Measurements from ENCODE around the gene GGNBP2. TPM values are rescaled to one million over a fixed set of nuclear protein-coding genes. Genes with fewer than 3 reads are reported as not detected.
"Not testable (repeated sequence)": the region's sequence is repeated elsewhere in the genome, so short reads cannot be mapped to it uniquely, and the experiment has no call there.

Gene GGNBP2
- total RNA-seq, 1 donor from 2014 or later, result 118 TPM

GRCh38 chr17:36602030-36602748 is 57.5 kb downstream of the GGNBP2 start:
- Mint-ChIP-seq H3K4me3 (peak overlapping the region; percentile 90), H3K36me3 (ENCODE audit: low read depth) (peaks cover 15% of the 10 kb centered on the region), H3K27ac (peak overlapping the region; percentile 88), H3K27me3 (no peaks in the 10 kb centered on the region), H3K4me1 (peaks cover 35% of the 10 kb centered on the region), H3K9me3 (no peaks in the 10 kb centered on the region)
- CTCF ChIA-PET, result interaction anchor here (0.5 to 4.1 kb wide), 21 partner anchors 9 to 771 kb away, joined by 3 to 65 read pairs (median 5); partner anchors contain the start of gene AATF
- no peak for TF ChIP-seq CTCF (IDR thresholded peaks at IDR 0.05)
- POLR2A ChIA-PET, result interaction anchor here (0.5 to 3.0 kb wide), 19 partner anchors 8 to 1039 kb away, joined by 3 to 33 read pairs (median 3); partner anchors contain the start of genes AATF, CCL3, DHRS11 and GGNBP2
- ATAC-seq (ENCODE audit: low read depth) (no peak), DNase-seq (peak; percentile 20)
- intact Hi-C loops (cut with micrococcal nuclease), result loop anchor here (2.0 to 5.0 kb wide), 4 partner anchors 120 to 795 kb away; partner anchors contain the start of gene AATF

- Mint-ChIP-seq H3K4me1 (peaks cover 35% of the 10 kb centered on the region), H3K27me3 (no peaks in the 10 kb centered on the region), H3K27ac (peak overlapping the region; percentile 24), H3K36me3 (ENCODE audit: low read depth) (peaks cover 17% of the 10 kb centered on the region), H3K4me3 (peak overlapping the region; percentile 90), H3K9me3 (no peaks in the 10 kb centered on the region)
- DNase-seq (peak; percentile 34), ATAC-seq (ENCODE audit: low read depth) (peak; percentile 43)
- CTCF ChIA-PET, result interaction anchor here (0.5 to 4.1 kb wide), 21 partner anchors 8 to 771 kb away, joined by 3 to 65 read pairs (median 3); partner anchors contain the start of gene AATF
- TF ChIP-seq CTCF (IDR thresholded peaks at IDR 0.05), result no peak
- intact Hi-C loops (cut with micrococcal nuclease), result loop anchor here (1.0 to 5.0 kb wide), 6 partner anchors 119 to 794 kb away; partner anchors contain the start of gene AATF
- POLR2A ChIA-PET, result interaction anchor here (0.5 to 3.0 kb wide), 9 partner anchors 16 to 771 kb away, joined by 3 to 33 read pairs (median 4); partner anchors contain the start of genes AATF, GGNBP2, MYO19 and PIGW
Observed at GRCh38 chr17:36602924-36603384, 58.2 kb downstream of the GGNBP2 start.

GRCh38 chr17:36605028-36605427 is 60.3 kb downstream of the GGNBP2 start:
- Mint-ChIP-seq H3K36me3 (ENCODE audit: low read depth) (peaks cover 21% of the 10 kb centered on the region), H3K4me1 (peaks cover 50% of the 10 kb centered on the region)
- H3K9me3 Mint-ChIP-seq; DNase-seq; intact Hi-C loops (cut with micrococcal nuclease); H3K27ac Mint-ChIP-seq; CTCF ChIA-PET; H3K27me3 Mint-ChIP-seq; POLR2A ChIA-PET; ATAC-seq (ENCODE audit: low read depth); H3K4me3 Mint-ChIP-seq: not testable (repeated sequence)

- CTCF ChIA-PET, result no interaction called here
- H3K36me3 Mint-ChIP-seq (ENCODE audit: low read depth), result peaks cover 17% of the 10 kb centered on the region
- no peak overlapping the region for H3K27ac Mint-ChIP-seq
- DNase-seq (no peak), ATAC-seq (ENCODE audit: low read depth) (no peak)
- no peaks in the 10 kb centered on the region for H3K9me3 Mint-ChIP-seq
- intact Hi-C loops (cut with micrococcal nuclease), result no loop called here
- no peak overlapping the region for H3K4me3 Mint-ChIP-seq
- H3K27me3 Mint-ChIP-seq, result no peaks in the 10 kb centered on the region
- TF ChIP-seq CTCF (IDR thresholded peaks at IDR 0.05), result no peak
- H3K4me1 Mint-ChIP-seq, result peaks cover 32% of the 10 kb centered on the region
- POLR2A ChIA-PET, result interaction anchor here (1.4 kb wide), 1 partner anchor 9 kb away, joined by 3 read pairs; no protein-coding TSS in a partner anchor
Observed at GRCh38 chr17:36608280-36608679, 63.6 kb downstream of the GGNBP2 start.

GRCh38 chr17:36608794-36609497 is 64.2 kb downstream of the GGNBP2 start:
- POLR2A ChIA-PET, result no interaction called here

More at GRCh38 chr17:36608794-36609497, 64.2 kb downstream of the GGNBP2 start:
- H3K36me3 Mint-ChIP-seq (ENCODE audit: low read depth), result peaks cover 16% of the 10 kb centered on the region
- DNase-seq (no peak), ATAC-seq (ENCODE audit: low read depth) (peak; percentile 57)
- CTCF ChIA-PET, result no interaction called here
- intact Hi-C loops (cut with micrococcal nuclease), result no loop called here
- peaks cover 31% of the 10 kb centered on the region for H3K4me1 Mint-ChIP-seq
- no peak overlapping the region for H3K27ac Mint-ChIP-seq
- no peaks in the 10 kb centered on the region for H3K9me3 Mint-ChIP-seq
- no peak for TF ChIP-seq CTCF (IDR thresholded peaks at IDR 0.05)
- H3K4me3 Mint-ChIP-seq, result no peak overlapping the region
- H3K27me3 Mint-ChIP-seq, result no peaks in the 10 kb centered on the region

All from activated B cell treated with CpG ODN at 0.5 μM for 24 hours (primary cell).